Nephron progenitor cell (in vitro differentiated cells): Measurements from ENCODE around the gene CAPS2.
A peak's percentile ranks its signal among the peaks of the same experiment; 100 is the strongest.
"Not testable (repeated sequence)": the region's sequence is repeated elsewhere in the genome, so short reads cannot be mapped to it uniquely, and the experiment has no call there.

Source experiments
- DNase-seq: peaks from one replicate; pipeline ENCODE4 v3.0.0; 2021
- H3K27ac Mint-ChIP-seq: 2 replicates; pipeline ENCODE4 v1.8.0; 2021; ENCODE audit warnings: mild to moderate bottlenecking, moderate library complexity, mixed read lengths
- H3K27me3 Mint-ChIP-seq: 2 replicates; pipeline ENCODE4 v1.8.0; 2021; ENCODE audit warnings: mild to moderate bottlenecking, low read depth, mixed read lengths; ENCODE audit not compliant: poor library complexity
- H3K36me3 Mint-ChIP-seq: 2 replicates; pipeline ENCODE4 v1.8.0; 2021; ENCODE audit warnings: low read depth, mixed read lengths
- H3K4me1 Mint-ChIP-seq: 2 replicates; pipeline ENCODE4 v1.8.0; 2021; ENCODE audit warnings: mixed read lengths
- H3K4me3 Mint-ChIP-seq: 2 replicates; pipeline ENCODE4 v1.8.0; 2021; ENCODE audit warnings: mild to moderate bottlenecking, moderate library complexity, mixed read lengths
- H3K9me3 Mint-ChIP-seq: 2 replicates; pipeline ENCODE4 v1.8.0; 2021; ENCODE audit warnings: mild to moderate bottlenecking, moderate library complexity, mixed read lengths
- CTCF ChIP-seq: fragments of 200-600 bp; sonication (generic); IDR thresholded peaks from 2 replicates; pipeline ENCODE4 v1.5.0; 2021; ENCODE audit warnings: antibody characterized with exemption

Gene CAPS2

GRCh38 chr12:75360920-75361319, 30.8 kb upstream of the CAPS2 start:
- H3K36me3 Mint-ChIP-seq, result peaks cover 10% of the 10 kb centered on the region
- DNase-seq, result no peak
- TF ChIP-seq CTCF, result no peak

GRCh38 chr12:75354011-75354410, 23.9 kb upstream of the CAPS2 start:
- Mint-ChIP-seq H3K36me3 (peaks cover 23% of the 10 kb centered on the region), H3K9me3 (peaks cover 53% of the 10 kb centered on the region), H3K4me3 (no peak overlapping the region), H3K27me3 (no peaks in the 10 kb centered on the region), H3K27ac (no peak overlapping the region), H3K4me1 (no peaks in the 10 kb centered on the region)
- no peak for TF ChIP-seq CTCF
- DNase-seq, result no peak

More at GRCh38 chr12:75360920-75361319, 30.8 kb upstream of the CAPS2 start:
- Mint-ChIP-seq H3K9me3 (peaks cover 6% of the 10 kb centered on the region), H3K4me1 (no peaks in the 10 kb centered on the region), H3K4me3 (no peak overlapping the region), H3K27ac (no peak overlapping the region), H3K27me3 (peaks cover 3% of the 10 kb centered on the region)

GRCh38 chr12:75350413-75350812, 20.3 kb upstream of the CAPS2 start:
- no peaks in the 10 kb centered on the region for H3K4me1 Mint-ChIP-seq
- peaks cover 47% of the 10 kb centered on the region for H3K9me3 Mint-ChIP-seq
- DNase-seq, result no peak
- TF ChIP-seq CTCF, result no peak
- peaks cover 23% of the 10 kb centered on the region for H3K36me3 Mint-ChIP-seq
- H3K4me3 Mint-ChIP-seq, result no peak overlapping the region
- H3K27me3 Mint-ChIP-seq, result no peaks in the 10 kb centered on the region
- no peak overlapping the region for H3K27ac Mint-ChIP-seq

DNA sequence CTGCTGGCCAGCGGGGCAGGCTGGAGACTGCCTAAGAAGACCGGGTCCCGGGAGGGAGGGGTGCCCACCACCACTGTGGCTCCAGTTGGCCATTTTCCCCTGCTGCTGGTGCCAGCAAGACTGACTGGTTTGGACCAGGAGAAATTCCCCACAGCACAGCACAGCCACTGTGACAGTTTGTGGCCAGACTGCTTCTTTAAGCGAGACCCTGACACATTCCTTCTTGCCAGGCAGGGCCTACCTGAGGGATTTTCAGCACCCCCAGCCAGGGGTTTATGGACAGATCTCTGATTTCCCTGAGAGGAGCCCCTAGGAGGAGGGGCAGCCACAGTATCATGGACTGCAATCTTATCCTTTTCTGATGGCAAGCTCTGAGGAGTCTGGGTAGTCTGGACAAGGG, 19.8 kb upstream of the CAPS2 start:
- no peak overlapping the region for H3K4me3 Mint-ChIP-seq
- no peaks in the 10 kb centered on the region for H3K27me3 Mint-ChIP-seq
- no peaks in the 10 kb centered on the region for H3K4me1 Mint-ChIP-seq
- H3K27ac Mint-ChIP-seq, result no peak overlapping the region
- DNase-seq, result peak; percentile 4
- peaks cover 19% of the 10 kb centered on the region for H3K36me3 Mint-ChIP-seq
- peaks cover 42% of the 10 kb centered on the region for H3K9me3 Mint-ChIP-seq
- TF ChIP-seq CTCF, result no peak

- not testable (repeated sequence) for H3K4me1 Mint-ChIP-seq, DNase-seq, H3K27ac Mint-ChIP-seq, H3K27me3 Mint-ChIP-seq, H3K4me3 Mint-ChIP-seq, H3K36me3 Mint-ChIP-seq
- peaks cover 14% of the 10 kb centered on the region for H3K9me3 Mint-ChIP-seq
Measured at GRCh38 chr12:75346215-75346614, 16.1 kb upstream of the CAPS2 start.

DNA sequence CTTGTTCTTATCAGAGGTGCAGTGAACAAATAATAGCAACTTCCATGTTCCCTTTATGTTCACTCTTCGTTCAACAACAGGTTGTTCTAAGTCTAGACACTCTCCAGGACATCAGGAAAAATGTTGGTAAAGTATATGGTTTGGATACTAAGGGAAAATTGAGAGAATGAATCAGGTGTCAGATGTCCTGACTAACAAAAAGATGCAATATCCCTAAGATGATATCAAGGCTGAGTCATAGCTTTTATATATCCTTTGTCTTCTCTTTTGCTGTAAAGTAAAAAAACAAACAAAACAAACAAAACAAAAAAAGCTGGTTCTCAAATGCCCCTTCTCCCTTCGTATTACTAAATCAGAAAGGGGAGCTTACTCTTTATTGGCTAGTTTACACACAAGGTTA, 15.4 kb upstream of the CAPS2 start:
- peaks cover 10% of the 10 kb centered on the region for H3K9me3 Mint-ChIP-seq
- H3K27ac Mint-ChIP-seq, result no peak overlapping the region
- H3K27me3 Mint-ChIP-seq, result no peaks in the 10 kb centered on the region
- no peak for DNase-seq
- no peak for TF ChIP-seq CTCF
- no peak overlapping the region for H3K4me3 Mint-ChIP-seq
- no peaks in the 10 kb centered on the region for H3K4me1 Mint-ChIP-seq
- H3K36me3 Mint-ChIP-seq, result no peaks in the 10 kb centered on the region
